ENCODE measurements around the gene COBL. TPM values are rescaled to one million over a fixed set of nuclear protein-coding genes. Genes with fewer than 3 reads are reported as not detected.

The COBL gene
- total RNA-seq, 8 experiments from 2014 or later = 0.23 to 54.8 (median 4.3) TPM

GRCh38 chr7:51344406-51345138 is 28.0 kb upstream of the COBL start:
- H3K4me3 ChIP-seq = no peak overlapping the region
- in situ Hi-C loops (cut with MboI; ENCODE audit: low pct_unique_long_range_greater_than_20kb in 2 of 9, low sequenced_read_pairs in 9 of 9, unreplicated experiment in 9 of 9) = no loop called here
- WGBS, 10 experiments = 0 to 100% (median 90%) methylated on average over 1 to 6 of the region's 6 CpGs
- ATAC-seq (replicated peaks in 6 of 8) = peak in 2 of 8 experiments; percentile 50 to 68
- H3K4me1 ChIP-seq (replicated peaks in 1 of 2) = no peaks in the 10 kb centered on the region
- no peak overlapping the region for H3K27ac ChIP-seq

GRCh38 chr7:51340936-51341335 is 24.3 kb upstream of the COBL start:
- H3K27ac ChIP-seq = no peak overlapping the region
- H3K4me1 ChIP-seq (replicated peaks in 1 of 2) = no peaks in the 10 kb centered on the region
- no peak for ATAC-seq (replicated peaks in 6 of 8)
- WGBS, 10 experiments = 76 to 100% (median 88%) methylated on average over 1 to 6 of the region's 6 CpGs; no CpG with 5 or more reads in 6 of the 10 experiments
- in situ Hi-C loops (cut with MboI; ENCODE audit: low pct_unique_long_range_greater_than_20kb in 2 of 9, low sequenced_read_pairs in 9 of 9, unreplicated experiment in 9 of 9) = no loop called here
- H3K4me3 ChIP-seq = no peak overlapping the region

GRCh38 chr7:51340029-51340838 is 23.6 kb upstream of the COBL start:
- in situ Hi-C loops (cut with MboI; ENCODE audit: low pct_unique_long_range_greater_than_20kb in 2 of 9, low sequenced_read_pairs in 9 of 9, unreplicated experiment in 9 of 9) = no loop called here
- ATAC-seq (replicated peaks in 6 of 8) = no peak
- 20 to 97% (median 68%) methylated on average over 3 to 8 of the region's 9 CpGs for WGBS, 10 experiments

GRCh38 chr7:51335057-51335456 is 18.4 kb upstream of the COBL start:
- WGBS, 10 experiments = 40 to 100% (median 67%) methylated on average over 1 of the region's 2 CpGs; no CpG with 5 or more reads in 7 of the 10 experiments
- ATAC-seq (replicated peaks in 6 of 8) = peak in 1 of 8 experiments; percentile 57

More at GRCh38 chr7:51340029-51340838, 23.6 kb upstream of the COBL start:
- H3K27ac ChIP-seq = no peak overlapping the region
- H3K4me1 ChIP-seq (replicated peaks in 1 of 2) = no peaks in the 10 kb centered on the region
- H3K4me3 ChIP-seq = no peak overlapping the region

GRCh38 chr7:51329696-51330263 is 13.2 kb upstream of the COBL start:
- in situ Hi-C loops (cut with MboI; ENCODE audit: low pct_unique_long_range_greater_than_20kb in 2 of 9, low sequenced_read_pairs in 9 of 9, unreplicated experiment in 9 of 9) = no loop called here
- H3K27ac ChIP-seq = no peak overlapping the region
- ATAC-seq (replicated peaks in 6 of 8) = no peak
- no peak overlapping the region for H3K4me3 ChIP-seq
- WGBS, 10 experiments = 25 to 95% (median 86%) methylated on average over 1 to 4 of the region's 4 CpGs; no CpG with 5 or more reads in 2 of the 10 experiments
- no peaks in the 10 kb centered on the region for H3K4me1 ChIP-seq (replicated peaks in 1 of 2)

More at GRCh38 chr7:51335057-51335456, 18.4 kb upstream of the COBL start:
- in situ Hi-C loops (cut with MboI; ENCODE audit: low pct_unique_long_range_greater_than_20kb in 2 of 9, low sequenced_read_pairs in 9 of 9, unreplicated experiment in 9 of 9) = no loop called here
- Histone ChIP-seq H3K4me1 (replicated peaks in 1 of 2) (no peaks in the 10 kb centered on the region), H3K4me3 (no peak overlapping the region), H3K27ac (no peak overlapping the region)

GRCh38 chr7:51328351-51328801 is 11.8 kb upstream of the COBL start:
- no peak overlapping the region for H3K27ac ChIP-seq
- no peaks in the 10 kb centered on the region for H3K4me1 ChIP-seq (replicated peaks in 1 of 2)
- in situ Hi-C loops (cut with MboI; ENCODE audit: low pct_unique_long_range_greater_than_20kb in 2 of 9, low sequenced_read_pairs in 9 of 9, unreplicated experiment in 9 of 9) = no loop called here
- no peak for ATAC-seq (replicated peaks in 6 of 8)
- H3K4me3 ChIP-seq = no peak overlapping the region
- WGBS, 10 experiments = 40 to 100% methylated on average over 1 of the region's 1 CpG; no CpG with 5 or more reads in 8 of the 10 experiments

- in situ Hi-C loops (cut with MboI; ENCODE audit: low pct_unique_long_range_greater_than_20kb in 2 of 9, low sequenced_read_pairs in 9 of 9, unreplicated experiment in 9 of 9) = no loop called here
- no peak for ATAC-seq (replicated peaks in 6 of 8)
- H3K4me1 ChIP-seq (replicated peaks in 1 of 2) = no peaks in the 10 kb centered on the region
- 8 to 56% (median 37%) methylated on average over 1 to 5 of the region's 6 CpGs; no CpG with 5 or more reads in 3 of the 10 experiments for WGBS, 10 experiments
- no peak overlapping the region for H3K4me3 ChIP-seq
- H3K27ac ChIP-seq = no peak overlapping the region
Measured at GRCh38 chr7:51327287-51327717, 10.7 kb upstream of the COBL start.

- in situ Hi-C loops (cut with MboI; ENCODE audit: low pct_unique_long_range_greater_than_20kb in 2 of 9, low sequenced_read_pairs in 9 of 9, unreplicated experiment in 9 of 9) = no loop called here
- Histone ChIP-seq H3K4me3 (no peak overlapping the region), H3K27ac (no peak overlapping the region), H3K4me1 (replicated peaks in 1 of 2) (no peaks in the 10 kb centered on the region)
- 19 to 61% (median 55%) methylated on average over 3 to 9 of the region's 14 CpGs; no CpG with 5 or more reads in 4 of the 10 experiments for WGBS, 10 experiments
- ATAC-seq (replicated peaks in 6 of 8) = peak in 1 of 8 experiments; percentile 49
Measured at GRCh38 chr7:51326656-51327286, 10.2 kb upstream of the COBL start.

- no peaks in the 10 kb centered on the region for H3K4me1 ChIP-seq (replicated peaks in 1 of 2)
- ATAC-seq (replicated peaks in 6 of 8) = peak in 2 of 8 experiments; percentile 22 to 23
- in situ Hi-C loops (cut with MboI; ENCODE audit: low pct_unique_long_range_greater_than_20kb in 2 of 9, low sequenced_read_pairs in 9 of 9, unreplicated experiment in 9 of 9) = no loop called here
- H3K27ac ChIP-seq = no peak overlapping the region
- H3K4me3 ChIP-seq = no peak overlapping the region
Measured at GRCh38 chr7:51325908-51326307, 9.3 kb upstream of the COBL start.

GRCh38 chr7:51325261-51325676 is 8.7 kb upstream of the COBL start:
- peak in 3 of 8 experiments; percentile 75 to 79 (median 75) for ATAC-seq (replicated peaks in 6 of 8)
- in situ Hi-C loops (cut with MboI; ENCODE audit: low pct_unique_long_range_greater_than_20kb in 2 of 9, low sequenced_read_pairs in 9 of 9, unreplicated experiment in 9 of 9) = no loop called here
- H3K27ac ChIP-seq = no peak overlapping the region
- no peak overlapping the region for H3K4me3 ChIP-seq
- H3K4me1 ChIP-seq (replicated peaks in 1 of 2) = no peaks in the 10 kb centered on the region
- 0 to 100% (median 94%) methylated on average over 1 to 6 of the region's 6 CpGs; no CpG with 5 or more reads in 7 of the 10 experiments for WGBS, 10 experiments

- ATAC-seq (replicated peaks in 6 of 8) = peak in 3 of 8 experiments; percentile 59 to 90 (median 67)
Measured at GRCh38 chr7:51324206-51324898, 7.7 kb upstream of the COBL start.

GRCh38 chr7:51321961-51322515 is 5.4 kb upstream of the COBL start:
- in situ Hi-C loops (cut with MboI; ENCODE audit: low pct_unique_long_range_greater_than_20kb in 2 of 9, low sequenced_read_pairs in 9 of 9, unreplicated experiment in 9 of 9) = no loop called here
- Histone ChIP-seq H3K4me3 (no peak overlapping the region), H3K27ac (no peak overlapping the region), H3K4me1 (replicated peaks in 1 of 2) (no peaks in the 10 kb centered on the region)
- ATAC-seq (replicated peaks in 6 of 8) = no peak
- 56 to 100% (median 80%) methylated on average over 1 to 8 of the region's 11 CpGs; no CpG with 5 or more reads in 3 of the 10 experiments for WGBS, 10 experiments

More at GRCh38 chr7:51324206-51324898, 7.7 kb upstream of the COBL start:
- in situ Hi-C loops (cut with MboI; ENCODE audit: low pct_unique_long_range_greater_than_20kb in 2 of 9, low sequenced_read_pairs in 9 of 9, unreplicated experiment in 9 of 9) = no loop called here
- 11 to 94% (median 91%) methylated on average over 4 to 11 of the region's 11 CpGs; no CpG with 5 or more reads in 1 of the 10 experiments for WGBS, 10 experiments
- H3K4me3 ChIP-seq = no peak overlapping the region
- H3K27ac ChIP-seq = no peak overlapping the region
- H3K4me1 ChIP-seq (replicated peaks in 1 of 2) = no peaks in the 10 kb centered on the region

All from motor neuron (in vitro differentiated cells).